AG09309 (cell line): Measurements from ENCODE around the gene PKM.

Source experiments
- DNase-seq: peaks from one replicate; pipeline ENCODE4 v3.0.0-alpha.2; 2010; ENCODE audit warnings: low read depth
- H3K4me3 ChIP-seq: 2 replicates; pipeline ENCODE4 v1.5.1; 2011; ENCODE audit warnings: mild to moderate bottlenecking, low read depth, low read length, moderate library complexity; ENCODE audit not compliant: control insufficient read depth
- CTCF ChIP-seq: IDR thresholded peaks from 2 replicates; pipeline ENCODE4 v1.5.1; 2011; ENCODE audit warnings: mild to moderate bottlenecking, low read depth, low read length, inconsistent platforms; ENCODE audit not compliant: insufficient read depth, control insufficient read depth; ENCODE audit errors: missing control alignments

The PKM gene

DNA sequence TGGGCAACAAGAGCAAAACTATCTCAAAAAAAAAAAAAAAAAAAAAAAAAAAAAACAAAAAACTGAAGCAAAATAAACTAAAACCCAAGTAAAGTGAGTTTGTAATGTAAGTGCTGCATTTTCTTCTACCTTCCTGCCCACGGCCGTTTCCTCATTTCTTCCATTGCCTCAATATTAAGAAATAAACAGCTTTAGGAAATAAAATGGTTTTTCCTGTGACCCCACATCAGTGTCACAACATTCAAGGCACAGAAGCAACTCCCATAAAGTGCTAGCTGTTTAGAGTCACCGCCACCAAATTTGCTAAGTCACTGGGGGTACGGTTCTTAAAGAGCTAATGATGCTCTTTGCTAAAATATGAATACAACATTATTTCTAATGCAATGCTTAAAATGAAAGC is 3.3 kb downstream of the PKM start:
- DNase-seq: no peak
- no peak for TF ChIP-seq CTCF
- H3K4me3 ChIP-seq: peak overlapping the region; percentile 97

- peak; percentile 73 for DNase-seq
- no peak for TF ChIP-seq CTCF
- peak overlapping the region; percentile 97 for H3K4me3 ChIP-seq
These were observed 3.8 kb downstream of the PKM start for GRCh38 chr15:72227192-72227586.

GRCh38 chr15:72223278-72223677 is 7.7 kb downstream of the PKM start:
- H3K4me3 ChIP-seq: no peak overlapping the region
- TF ChIP-seq CTCF: no peak
- DNase-seq: no peak

DNA sequence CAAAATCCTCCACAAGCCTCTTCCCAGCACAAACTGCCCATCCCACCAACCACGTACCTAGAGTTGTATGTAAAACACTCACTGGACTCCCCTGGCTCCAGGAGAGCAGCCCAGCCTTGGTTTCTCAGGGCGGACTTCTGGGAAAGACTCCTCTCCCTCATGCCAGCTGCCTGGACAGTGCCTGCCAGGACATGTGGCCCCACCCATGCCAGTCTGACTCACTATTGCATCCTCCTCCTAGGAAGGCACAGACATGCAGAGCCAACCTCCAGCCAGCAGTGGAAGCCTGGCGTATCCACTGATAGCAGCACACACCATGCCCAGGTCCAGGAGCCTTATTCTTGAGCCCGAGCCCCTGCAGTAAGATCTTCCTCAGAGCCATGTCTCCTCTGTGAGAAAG is 8.6 kb downstream of the PKM start:
- no peak for DNase-seq
- TF ChIP-seq CTCF: no peak
- no peak overlapping the region for H3K4me3 ChIP-seq

DNA sequence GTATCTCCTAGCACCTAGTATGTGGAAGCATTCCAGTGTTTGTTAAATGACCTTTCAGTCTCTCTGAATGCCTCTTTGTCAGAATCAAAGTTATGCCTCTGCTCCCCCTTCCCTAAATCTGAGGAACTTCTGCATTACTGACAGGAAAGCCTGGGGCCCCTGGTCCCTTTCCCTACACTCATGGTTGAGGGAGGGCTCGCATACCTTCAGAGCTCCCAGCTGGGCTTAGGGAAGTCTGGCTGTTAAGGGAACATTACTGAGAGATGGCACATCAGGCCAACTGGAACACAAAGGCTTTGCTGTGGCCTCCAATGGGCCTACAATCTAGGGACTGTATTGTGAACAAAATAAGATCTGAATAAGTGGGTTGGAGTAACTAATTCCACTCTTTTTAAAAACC is 10.3 kb downstream of the PKM start:
- H3K4me3 ChIP-seq: no peak overlapping the region
- TF ChIP-seq CTCF: no peak
- DNase-seq: no peak

DNA sequence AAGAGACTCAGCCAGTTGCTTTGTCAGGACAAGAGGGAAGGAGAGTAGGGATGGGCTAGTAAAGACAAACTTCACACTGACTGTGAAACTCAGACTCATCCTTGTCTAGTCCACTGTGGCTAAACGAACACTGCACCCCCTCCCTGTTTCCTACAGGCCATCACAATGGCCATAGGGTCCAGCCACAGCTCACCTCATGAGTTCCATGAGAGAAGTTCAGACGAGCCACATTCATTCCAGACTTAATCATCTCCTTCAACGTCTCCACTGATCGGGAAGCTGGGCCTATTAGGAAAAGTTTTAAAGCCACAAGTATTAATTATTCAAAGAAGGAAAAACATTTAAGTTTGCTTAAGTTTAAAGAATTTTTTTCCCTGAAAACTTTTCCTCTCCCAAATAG is 13.8 kb downstream of the PKM start:
- no peak overlapping the region for H3K4me3 ChIP-seq
- DNase-seq: no peak
- TF ChIP-seq CTCF: no peak

DNA sequence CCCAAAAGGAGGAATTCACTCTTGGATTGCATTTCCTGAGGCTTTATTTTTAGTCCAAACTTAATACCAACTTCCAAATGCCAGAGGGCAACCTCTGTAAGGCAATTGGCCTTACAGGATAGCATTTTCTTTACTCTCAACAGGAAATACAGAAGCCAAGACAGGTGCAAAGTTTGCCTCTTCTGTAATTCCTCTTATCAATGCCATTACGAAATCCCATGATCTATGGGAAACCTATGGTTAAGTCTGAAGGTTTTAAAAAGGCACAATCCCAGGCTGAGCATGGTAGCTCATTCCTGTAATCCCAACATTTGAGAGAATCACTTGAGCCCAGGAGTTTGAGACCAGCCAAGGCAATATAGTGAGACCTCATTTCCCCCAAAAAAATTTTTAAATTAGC is 14.9 kb downstream of the PKM start:
- DNase-seq: no peak
- H3K4me3 ChIP-seq: no peak overlapping the region
- no peak for TF ChIP-seq CTCF
